Neural crest cell (in vitro differentiated cells): ENCODE data around the gene UBE2O. TPM values are rescaled to one million over a fixed set of nuclear protein-coding genes. Genes with fewer than 3 reads are reported as not detected.

ENCODE experiments used
- DNase-seq: peaks from one replicate; pipeline ENCODE4 v3.0.0; 2021; ENCODE audit warnings: low read depth, mixed read lengths, low spot score
- H3K27ac Mint-ChIP-seq: one replicate; pipeline ENCODE4 v1.8.0; 2021; ENCODE audit warnings: mild to moderate bottlenecking, mixed read lengths; ENCODE audit not compliant: unreplicated experiment
- H3K27me3 Mint-ChIP-seq: 2 replicates; pipeline ENCODE4 v1.8.0; 2021; ENCODE audit warnings: low read depth, mild to moderate bottlenecking, mixed read lengths
- H3K36me3 Mint-ChIP-seq: 2 replicates; pipeline ENCODE4 v1.8.0; 2021; ENCODE audit warnings: low read depth, mild to moderate bottlenecking, mixed read lengths
- H3K4me1 Mint-ChIP-seq: 2 replicates; pipeline ENCODE4 v1.8.0; 2021; ENCODE audit warnings: mixed read lengths
- H3K4me3 Mint-ChIP-seq: one replicate; pipeline ENCODE4 v1.8.0; 2021; ENCODE audit warnings: mild to moderate bottlenecking, mixed read lengths
- H3K9me3 Mint-ChIP-seq: 2 replicates; pipeline ENCODE4 v1.8.0; 2021; ENCODE audit warnings: mixed read lengths
- total RNA-seq: library from RNA; stranded (reverse); gene quantifications from 2 replicates; pipeline ENCODE4 v1.2.1, GENCODE V29; 2021
- TF ChIP-seq, protein P1 (sequence below): fragments of 200-600 bp; sonication (generic); conservative IDR thresholded peaks from 2 replicates; pipeline ENCODE4 v1.5.0; 2021; ENCODE audit warnings: antibody characterized with exemption, mild to moderate bottlenecking

UBE2O gene
- total RNA-seq, 1 donor from 2014 or later: 71.4 TPM

DNA sequence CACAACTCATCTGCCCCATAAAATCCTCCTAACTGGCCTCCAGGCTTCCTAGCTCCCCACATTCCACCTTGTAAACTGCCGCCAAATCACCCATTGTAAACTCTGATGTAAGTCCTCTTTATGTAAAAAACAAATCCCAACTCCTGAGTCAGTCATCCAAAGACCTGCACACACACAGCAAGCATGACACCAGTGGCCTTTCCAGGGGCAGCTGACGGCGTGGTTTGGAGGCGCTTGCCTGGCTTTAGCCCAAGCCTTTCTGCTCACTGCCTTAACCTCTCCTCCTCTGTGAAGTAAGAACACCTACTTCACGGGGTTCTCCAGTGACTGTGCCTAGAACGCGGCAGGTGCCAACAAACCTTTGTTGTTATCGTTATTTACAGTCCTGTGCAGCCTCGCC is 14.0 kb downstream of the UBE2O start:
- Mint-ChIP-seq H3K27ac (no peak overlapping the region), H3K4me3 (no peak overlapping the region), H3K27me3 (no peaks in the 10 kb centered on the region), H3K36me3 (no peaks in the 10 kb centered on the region), H3K4me1 (peaks cover 53% of the 10 kb centered on the region), H3K9me3 (no peaks in the 10 kb centered on the region)
- DNase-seq: no peak
- TF ChIP-seq, protein P1, sequence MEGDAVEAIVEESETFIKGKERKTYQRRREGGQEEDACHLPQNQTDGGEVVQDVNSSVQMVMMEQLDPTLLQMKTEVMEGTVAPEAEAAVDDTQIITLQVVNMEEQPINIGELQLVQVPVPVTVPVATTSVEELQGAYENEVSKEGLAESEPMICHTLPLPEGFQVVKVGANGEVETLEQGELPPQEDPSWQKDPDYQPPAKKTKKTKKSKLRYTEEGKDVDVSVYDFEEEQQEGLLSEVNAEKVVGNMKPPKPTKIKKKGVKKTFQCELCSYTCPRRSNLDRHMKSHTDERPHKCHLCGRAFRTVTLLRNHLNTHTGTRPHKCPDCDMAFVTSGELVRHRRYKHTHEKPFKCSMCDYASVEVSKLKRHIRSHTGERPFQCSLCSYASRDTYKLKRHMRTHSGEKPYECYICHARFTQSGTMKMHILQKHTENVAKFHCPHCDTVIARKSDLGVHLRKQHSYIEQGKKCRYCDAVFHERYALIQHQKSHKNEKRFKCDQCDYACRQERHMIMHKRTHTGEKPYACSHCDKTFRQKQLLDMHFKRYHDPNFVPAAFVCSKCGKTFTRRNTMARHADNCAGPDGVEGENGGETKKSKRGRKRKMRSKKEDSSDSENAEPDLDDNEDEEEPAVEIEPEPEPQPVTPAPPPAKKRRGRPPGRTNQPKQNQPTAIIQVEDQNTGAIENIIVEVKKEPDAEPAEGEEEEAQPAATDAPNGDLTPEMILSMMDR: no peak

DNA sequence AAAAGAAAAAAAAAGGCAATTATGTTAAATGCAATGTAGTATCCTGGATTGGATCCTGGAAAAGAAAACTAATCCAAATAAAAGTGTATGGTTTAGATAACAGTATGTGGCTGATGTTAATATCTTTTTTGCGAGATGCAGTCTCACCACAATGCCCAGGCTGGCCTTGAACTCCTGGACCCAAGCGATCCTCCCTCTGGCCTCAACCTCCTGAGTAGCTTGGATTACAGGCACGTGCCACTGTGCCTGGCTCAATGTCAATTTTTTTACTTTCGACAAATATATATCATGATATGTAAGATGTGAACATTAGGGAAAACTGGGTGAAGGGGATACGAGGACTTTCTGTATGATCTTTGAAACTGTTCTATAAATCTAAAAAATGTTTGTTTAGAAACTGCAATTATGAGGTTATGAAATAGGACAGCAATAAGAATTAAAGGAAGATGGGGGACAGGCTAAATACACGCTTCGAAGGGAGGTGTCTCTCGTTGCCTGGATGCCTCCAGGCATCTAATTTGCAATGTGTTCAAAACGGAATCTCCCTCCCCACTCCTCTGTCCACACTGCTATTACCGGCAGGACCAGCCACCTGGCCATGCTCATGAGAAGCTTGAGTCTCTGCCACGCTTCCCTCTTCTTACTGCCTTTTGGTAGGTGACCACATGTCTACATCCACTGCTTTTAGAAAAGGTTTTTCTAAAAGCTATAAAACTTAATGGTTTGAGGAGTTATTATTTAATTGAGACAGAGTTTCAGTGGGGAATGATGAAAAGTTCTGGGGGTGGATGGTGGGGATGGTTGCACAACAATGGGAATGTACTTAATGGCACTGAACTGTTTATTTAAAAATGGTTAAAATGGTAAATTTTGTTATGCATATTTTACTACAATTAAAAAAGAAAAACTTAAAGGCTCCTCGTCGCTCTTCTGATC is 15.2 kb downstream of the UBE2O start:
- Mint-ChIP-seq H3K9me3 (no peaks in the 10 kb centered on the region), H3K27me3 (no peaks in the 10 kb centered on the region), H3K4me1 (peaks cover 46% of the 10 kb centered on the region), H3K27ac (no peak overlapping the region), H3K36me3 (peaks cover 2% of the 10 kb centered on the region), H3K4me3 (no peak overlapping the region)
- TF ChIP-seq, protein P1: no peak
- DNase-seq: no peak

DNA sequence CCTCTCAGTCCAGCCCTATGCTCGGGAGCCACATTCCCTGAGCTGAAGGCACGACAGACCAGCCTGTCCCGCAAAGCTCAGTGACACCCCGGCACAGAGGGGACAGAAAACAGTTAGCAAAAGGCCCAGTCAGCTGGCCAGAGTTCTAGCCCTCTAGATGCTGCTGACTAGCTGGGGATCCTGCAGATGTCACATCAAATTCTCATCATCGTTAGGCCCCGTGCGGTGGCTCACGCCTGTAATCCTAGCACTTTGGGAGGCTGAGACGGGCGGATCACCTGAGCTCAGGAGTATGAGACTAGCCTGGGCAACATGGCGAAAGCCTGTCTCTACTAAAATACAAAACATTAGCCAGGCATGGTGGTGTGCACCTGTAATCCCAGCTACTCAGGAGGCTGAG is 17.2 kb downstream of the UBE2O start:
- Mint-ChIP-seq H3K27me3 (no peaks in the 10 kb centered on the region), H3K4me3 (no peak overlapping the region), H3K4me1 (peaks cover 38% of the 10 kb centered on the region), H3K36me3 (peaks cover 2% of the 10 kb centered on the region), H3K27ac (no peak overlapping the region), H3K9me3 (no peaks in the 10 kb centered on the region)
- TF ChIP-seq, protein P1: no peak
- no peak for DNase-seq

DNA sequence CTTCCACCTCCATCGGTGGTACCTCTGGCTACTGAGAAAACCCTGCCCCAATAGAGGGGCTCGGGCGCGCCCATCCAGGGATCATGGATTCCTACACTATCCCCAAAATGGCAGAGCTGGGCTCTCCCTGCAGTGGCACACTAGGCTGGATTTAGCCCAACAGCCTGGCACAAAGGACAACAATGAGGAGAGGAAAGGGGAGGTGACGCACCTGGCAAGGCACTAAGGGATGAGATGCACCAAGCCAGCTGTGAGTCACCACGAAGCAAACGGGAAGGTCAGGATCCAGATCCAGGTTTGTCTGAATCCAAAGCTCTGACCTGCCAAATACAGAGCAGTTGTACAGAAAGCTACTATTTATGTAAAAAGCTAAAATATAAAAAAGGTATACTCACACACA is 18.1 kb downstream of the UBE2O start:
- Mint-ChIP-seq H3K4me1 (peaks cover 41% of the 10 kb centered on the region), H3K27ac (no peak overlapping the region), H3K36me3 (peaks cover 2% of the 10 kb centered on the region), H3K27me3 (no peaks in the 10 kb centered on the region), H3K9me3 (no peaks in the 10 kb centered on the region), H3K4me3 (no peak overlapping the region)
- TF ChIP-seq, protein P1: no peak
- no peak for DNase-seq

DNA sequence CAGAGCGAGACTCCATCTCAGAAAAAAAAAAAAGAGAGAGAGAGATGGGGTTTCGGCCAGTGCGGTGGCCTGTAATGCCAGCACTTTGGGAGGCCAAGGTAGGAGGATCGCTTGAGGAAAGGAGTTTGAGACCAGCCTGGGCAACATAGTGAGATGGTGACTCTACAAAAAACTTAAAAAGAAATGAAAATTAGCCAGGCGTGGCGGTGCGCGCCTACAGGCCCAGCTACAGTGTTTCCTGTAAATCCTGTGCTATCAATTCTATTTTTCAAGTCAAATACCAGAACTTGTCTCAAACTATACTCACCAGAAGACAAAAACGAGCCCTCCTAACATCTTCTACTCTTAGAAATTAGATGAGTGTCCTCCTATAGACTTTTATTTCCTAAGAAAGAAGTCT is 19.3 kb downstream of the UBE2O start:
- Mint-ChIP-seq H3K36me3 (peaks cover 2% of the 10 kb centered on the region), H3K27me3 (no peaks in the 10 kb centered on the region), H3K4me3 (no peak overlapping the region), H3K9me3 (no peaks in the 10 kb centered on the region), H3K4me1 (peaks cover 34% of the 10 kb centered on the region), H3K27ac (no peak overlapping the region)
- TF ChIP-seq, protein P1: no peak
- no peak for DNase-seq
